Mesenchymal stem cell (in vitro differentiated cells and primary cell): ENCODE measurements around the gene CRLF1.

Experiments used
- DNase-seq: peaks from one replicate; pipeline ENCODE4 v3.0.0-alpha.2; 2013
- H2AFZ ChIP-seq: one replicate; pipeline ENCODE4 v1.6.1; 2013; ENCODE audit warnings: low read depth, mild to moderate bottlenecking, control low read depth, inconsistent platforms, low read length, moderate library complexity
- H2AK5ac ChIP-seq: 2 replicates; pipeline ENCODE4 v1.6.1; 2013; ENCODE audit warnings: low read length, moderate library complexity, mild to moderate bottlenecking, inconsistent platforms; ENCODE audit not compliant: severe bottlenecking
- H2BK120ac ChIP-seq: one replicate; pipeline ENCODE4 v1.6.1; 2013; ENCODE audit warnings: low read depth, mild to moderate bottlenecking, inconsistent platforms, low read length, moderate library complexity
- H2BK12ac ChIP-seq, 2 experiments: one replicate each; pipeline ENCODE4 v1.6.1; 2013; ENCODE audit warnings: inconsistent platforms in 2 of 2, low read length in 2 of 2, mild to moderate bottlenecking in 2 of 2, moderate library complexity in 2 of 2, control low read depth in 1 of 2
- H2BK15ac ChIP-seq: one replicate; pipeline ENCODE4 v1.6.1; 2013; ENCODE audit warnings: mild to moderate bottlenecking, low read depth, inconsistent platforms; ENCODE audit not compliant: poor library complexity, severe bottlenecking
- H2BK5ac ChIP-seq: 2 replicates; pipeline ENCODE4 v1.6.1; 2013; ENCODE audit warnings: low read depth, mild to moderate bottlenecking, low read length, control low read depth, inconsistent platforms; ENCODE audit not compliant: poor library complexity, severe bottlenecking
- H3K14ac ChIP-seq, 2 experiments: one replicate each; pipeline ENCODE4 v1.6.1; 2013; ENCODE audit warnings: inconsistent platforms in 2 of 2, low read length in 2 of 2, control low read depth in 1 of 2, mild to moderate bottlenecking in 1 of 2, moderate library complexity in 1 of 2
- H3K18ac ChIP-seq, 2 experiments: one replicate each; pipeline ENCODE4 v1.6.1; 2013; ENCODE audit warnings: inconsistent platforms in 2 of 2, low read length in 2 of 2, control low read depth in 1 of 2, low read depth in 1 of 2, mild to moderate bottlenecking in 1 of 2
- H3K23ac ChIP-seq, 2 experiments: one replicate each; pipeline ENCODE4 v1.6.1; 2013; ENCODE audit warnings: inconsistent platforms in 2 of 2, low read length in 2 of 2, mild to moderate bottlenecking in 2 of 2, moderate library complexity in 2 of 2, control low read depth in 1 of 2
- H3K27ac ChIP-seq: 2 replicates; pipeline ENCODE4 v1.5.1; 2013; ENCODE audit warnings: mild to moderate bottlenecking, moderate library complexity, low read length, control low read depth, inconsistent platforms; ENCODE audit not compliant: poor library complexity, severe bottlenecking
- H3K27me3 ChIP-seq, 2 experiments: 2 replicates each; pipeline versions ENCODE4 v1.6.1 to v1.7.0; 2013; ENCODE audit warnings: low read length in 2 of 2, mild to moderate bottlenecking in 2 of 2, moderate library complexity in 2 of 2, control low read depth in 1 of 2, inconsistent platforms in 1 of 2; ENCODE audit not compliant: control insufficient read depth in 1 of 2, insufficient read depth in 1 of 2
- H3K36me3 ChIP-seq, 2 experiments: 2 replicates each; pipeline versions ENCODE4 v1.6.1 to v1.7.0; 2013; ENCODE audit warnings: low read length in 2 of 2, control low read depth in 1 of 2, inconsistent platforms in 1 of 2, low read depth in 1 of 2, mild to moderate bottlenecking in 1 of 2; ENCODE audit not compliant: insufficient read depth in 2 of 2, control insufficient read depth in 1 of 2
- H3K4ac ChIP-seq, 2 experiments: one replicate each; pipeline ENCODE4 v1.6.1; 2013; ENCODE audit warnings: inconsistent platforms in 2 of 2, low read length in 2 of 2, mild to moderate bottlenecking in 2 of 2, moderate library complexity in 2 of 2, control low read depth in 1 of 2, low read depth in 1 of 2
- H3K4me1 ChIP-seq: 2 replicates; pipeline ENCODE4 v1.6.1; 2013; ENCODE audit warnings: low read depth, low read length, control low read depth; ENCODE audit not compliant: control insufficient read depth, insufficient read depth
- H3K4me2 ChIP-seq: 2 replicates; pipeline ENCODE4 v1.6.1; 2013; ENCODE audit warnings: low read length, mild to moderate bottlenecking, inconsistent platforms; ENCODE audit not compliant: poor library complexity, severe bottlenecking
- H3K4me3 ChIP-seq, 2 experiments: 2 replicates each; pipeline versions ENCODE4 v1.5.1 to v1.7.0; 2013; ENCODE audit warnings: low read length in 2 of 2, mild to moderate bottlenecking in 2 of 2, control low read depth in 1 of 2, low read depth in 1 of 2; ENCODE audit not compliant: insufficient read depth in 1 of 2
- H3K79me1 ChIP-seq: replicated peaks from 2 replicates; pipeline ENCODE4 v1.6.1; 2013; ENCODE audit warnings: mild to moderate bottlenecking, control low read depth, low read length, inconsistent platforms; ENCODE audit not compliant: poor library complexity, severe bottlenecking
- H3K9ac ChIP-seq: 2 replicates; pipeline ENCODE4 v1.7.0; 2013; ENCODE audit warnings: mild to moderate bottlenecking, low read length, moderate library complexity
- H3K9me3 ChIP-seq: 2 replicates; pipeline ENCODE4 v1.7.0; 2013; ENCODE audit warnings: mild to moderate bottlenecking, low read length; ENCODE audit not compliant: control insufficient read depth
- H4K8ac ChIP-seq: one replicate; pipeline ENCODE4 v1.6.1; 2013; ENCODE audit warnings: inconsistent platforms, mild to moderate bottlenecking, low read length, moderate library complexity
- H4K91ac ChIP-seq: one replicate; pipeline ENCODE4 v1.6.1; 2013; ENCODE audit warnings: mild to moderate bottlenecking, low read length, inconsistent platforms
- WGBS: methylation state at CpG from one replicate; pipeline ENCODE4 v1.1.7; 2013; ENCODE audit warnings: mixed read lengths; 5-methylcytosine and 5-hydroxymethylcytosine counted together

The CRLF1 gene

DNA sequence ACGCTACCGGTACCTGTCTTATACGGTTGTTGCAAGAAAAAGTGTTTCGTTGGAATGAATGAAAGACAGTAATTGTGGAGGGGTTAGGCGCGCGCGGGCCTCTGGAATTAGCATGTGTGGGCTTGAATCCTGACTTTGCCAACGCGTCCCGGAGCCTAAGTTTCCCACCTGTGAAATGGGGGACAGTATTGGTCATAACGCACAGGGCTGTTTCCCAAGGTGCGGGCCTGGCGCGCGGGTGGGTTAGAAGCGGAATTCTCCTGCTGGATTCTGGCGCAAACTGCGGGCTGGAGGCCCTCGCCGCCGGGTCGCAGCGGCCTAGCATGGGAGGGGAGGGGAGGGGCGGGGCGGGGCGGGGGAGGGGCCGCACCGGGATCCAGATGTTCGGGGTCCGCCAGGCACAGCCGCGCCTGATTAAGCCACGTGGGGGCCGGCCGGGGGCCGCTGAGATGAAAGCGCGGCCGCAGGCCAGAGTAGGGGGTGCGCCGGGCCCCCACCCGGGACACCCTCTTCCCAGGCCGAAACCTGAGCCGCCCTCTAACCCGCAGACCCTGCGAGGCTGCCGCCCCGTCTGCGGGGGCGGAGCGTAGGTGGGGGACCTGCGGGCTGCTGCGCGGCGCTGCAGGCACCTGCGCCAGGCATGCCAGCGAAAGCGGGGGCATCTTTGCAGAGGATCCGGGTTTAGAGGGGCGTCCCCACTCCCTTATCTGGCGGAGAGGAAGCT lies 4.9 kb upstream of the CRLF1 start:
- no peak overlapping the region for H3K4me2 ChIP-seq
- peaks cover 3% of the 10 kb centered on the region for H3K9me3 ChIP-seq
- no peak overlapping the region for H3K18ac ChIP-seq
- H2BK5ac ChIP-seq, result no peak overlapping the region
- H3K9ac ChIP-seq, result no peak overlapping the region
- H3K14ac ChIP-seq, result no peak overlapping the region
- no peak overlapping the region for H2AFZ ChIP-seq
- H4K8ac ChIP-seq, result no peak overlapping the region
- no peak overlapping the region for H3K4ac ChIP-seq
- H3K36me3 ChIP-seq, result no peaks in the 10 kb centered on the region
- 2% methylated on average over 39 of the region's 62 CpGs for WGBS
- H4K91ac ChIP-seq, result no peak overlapping the region
- H3K27ac ChIP-seq, result no peak overlapping the region
- H2BK12ac ChIP-seq, result no peak overlapping the region
- no peak overlapping the region for H2AK5ac ChIP-seq
- no peak overlapping the region for H2BK120ac ChIP-seq
- no peaks in the 10 kb centered on the region for H3K79me1 ChIP-seq
- no peak overlapping the region for H3K23ac ChIP-seq
- no peak for DNase-seq
- H2BK15ac ChIP-seq, result no peak overlapping the region
- peaks cover 79 to 85% of the 10 kb centered on the region in 2 experiments for H3K27me3 ChIP-seq
- H3K4me3 ChIP-seq, result no peak overlapping the region
- peaks cover 43% of the 10 kb centered on the region for H3K4me1 ChIP-seq

DNA sequence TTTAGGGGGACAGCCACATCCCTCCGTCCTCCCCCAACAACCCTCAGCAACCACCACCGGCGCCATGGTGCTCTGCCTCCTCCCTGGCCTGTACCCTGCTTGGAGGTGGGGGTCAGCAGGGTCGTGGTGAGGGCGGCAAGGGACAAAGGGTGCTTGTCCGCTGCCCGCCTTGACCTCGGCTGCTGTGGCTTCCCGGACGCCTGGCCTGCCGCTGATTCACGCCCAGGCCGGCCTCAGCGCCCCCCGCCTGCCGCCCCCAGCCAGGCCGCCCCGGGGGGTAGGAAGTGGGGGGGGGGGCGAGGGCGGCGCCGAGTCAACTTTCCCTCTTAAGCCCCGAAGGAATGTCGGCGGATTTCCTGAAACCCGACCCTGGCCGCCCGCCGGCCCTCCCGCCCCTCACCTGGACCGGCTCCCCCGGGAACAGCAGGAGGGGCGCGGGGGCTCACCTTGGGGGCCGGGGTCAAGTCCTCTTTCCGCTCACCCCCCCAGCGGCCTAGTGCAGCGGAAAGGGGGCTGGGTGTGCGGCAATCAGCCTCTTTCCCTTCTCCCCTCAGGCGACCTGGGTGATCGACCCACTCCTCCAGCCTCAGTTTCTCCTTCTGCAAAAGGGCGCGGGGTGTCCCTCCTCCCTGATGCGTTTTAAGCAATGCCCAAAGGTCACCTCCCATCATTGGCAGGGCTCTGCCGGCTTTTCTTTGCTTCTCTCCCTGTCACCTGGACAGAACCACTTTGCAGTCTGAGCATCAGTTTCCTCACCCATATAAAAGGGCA lies 4.1 kb upstream of the CRLF1 start:
- H2AK5ac ChIP-seq, result no peak overlapping the region

DNA sequence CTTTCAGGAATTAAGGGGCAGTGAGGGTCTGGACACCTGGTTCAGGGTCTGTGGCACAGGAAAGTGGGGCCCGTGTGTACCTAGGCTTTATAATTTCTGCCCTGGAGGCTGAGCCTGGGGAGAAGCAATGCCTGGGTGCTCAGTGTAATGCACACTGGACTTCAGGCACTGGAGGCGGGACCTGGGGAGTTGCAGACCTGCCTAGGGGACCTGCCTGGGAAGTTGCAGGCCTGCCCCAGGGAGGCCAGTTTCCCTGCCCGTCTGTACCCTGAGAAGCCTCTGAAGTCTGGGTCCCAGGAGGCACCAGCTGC lies 3.6 kb upstream of the CRLF1 start:
- WGBS, result 33% methylated on average over 3 of the region's 3 CpGs
- H2AFZ ChIP-seq, result no peak overlapping the region
- no peak overlapping the region for H3K14ac ChIP-seq
- H3K36me3 ChIP-seq, result no peaks in the 10 kb centered on the region
- H3K4me3 ChIP-seq, result no peak overlapping the region
- H3K9ac ChIP-seq, result no peak overlapping the region
- no peak overlapping the region for H2BK120ac ChIP-seq
- H3K4me2 ChIP-seq, result no peak overlapping the region
- no peak overlapping the region for H3K4ac ChIP-seq
- no peak overlapping the region for H4K8ac ChIP-seq
- H2BK15ac ChIP-seq, result no peak overlapping the region
- no peaks in the 10 kb centered on the region for H3K79me1 ChIP-seq
- DNase-seq, result no peak
- no peak overlapping the region for H3K27ac ChIP-seq
- H4K91ac ChIP-seq, result no peak overlapping the region
- no peak overlapping the region for H2BK5ac ChIP-seq
- peaks cover 77 to 84% of the 10 kb centered on the region in 2 experiments for H3K27me3 ChIP-seq
- H2BK12ac ChIP-seq, result no peak overlapping the region
- no peak overlapping the region for H3K23ac ChIP-seq
- H3K4me1 ChIP-seq, result peaks cover 50% of the 10 kb centered on the region
- no peaks in the 10 kb centered on the region for H3K9me3 ChIP-seq
- H3K18ac ChIP-seq, result no peak overlapping the region
- no peak overlapping the region for H2AK5ac ChIP-seq

More for the DNA sequence above, 4.1 kb upstream of the CRLF1 start:
- H3K23ac ChIP-seq, result no peak overlapping the region
- no peaks in the 10 kb centered on the region for H3K9me3 ChIP-seq
- DNase-seq, result no peak
- no peak overlapping the region for H3K14ac ChIP-seq
- H2BK12ac ChIP-seq, result no peak overlapping the region
- no peak overlapping the region for H3K9ac ChIP-seq
- H3K18ac ChIP-seq, result no peak overlapping the region
- no peaks in the 10 kb centered on the region for H3K79me1 ChIP-seq
- no peak overlapping the region for H2AFZ ChIP-seq
- H3K27ac ChIP-seq, result no peak overlapping the region
- H3K36me3 ChIP-seq, result no peaks in the 10 kb centered on the region
- H4K91ac ChIP-seq, result no peak overlapping the region
- 1% methylated on average over 25 of the region's 45 CpGs for WGBS
- no peak overlapping the region for H2BK15ac ChIP-seq
- H3K4me3 ChIP-seq, result no peak overlapping the region
- peaks cover 47% of the 10 kb centered on the region for H3K4me1 ChIP-seq
- no peak overlapping the region for H3K4me2 ChIP-seq
- peaks cover 73 to 82% of the 10 kb centered on the region in 2 experiments for H3K27me3 ChIP-seq
- no peak overlapping the region for H3K4ac ChIP-seq
- H4K8ac ChIP-seq, result no peak overlapping the region
- H2BK120ac ChIP-seq, result no peak overlapping the region
- H2BK5ac ChIP-seq, result no peak overlapping the region

GRCh38 chr19:18609717-18610051 lies 3.1 kb upstream of the CRLF1 start:
- H4K8ac ChIP-seq, result no peak overlapping the region
- no peak overlapping the region for H4K91ac ChIP-seq
- no peak overlapping the region for H3K4me3 ChIP-seq
- no peak overlapping the region for H2BK120ac ChIP-seq
- H3K4ac ChIP-seq, result no peak overlapping the region
- H3K79me1 ChIP-seq, result no peaks in the 10 kb centered on the region
- no peak overlapping the region for H3K18ac ChIP-seq
- H2AFZ ChIP-seq, result no peak overlapping the region
- no peak overlapping the region for H2BK12ac ChIP-seq
- no peak overlapping the region for H3K9ac ChIP-seq
- H3K4me2 ChIP-seq, result no peak overlapping the region
- peaks cover 78 to 84% of the 10 kb centered on the region in 2 experiments for H3K27me3 ChIP-seq
- H3K27ac ChIP-seq, result no peak overlapping the region
- no peak overlapping the region for H3K23ac ChIP-seq
- WGBS, result 20% methylated on average over 1 of the region's 2 CpGs
- no peaks in the 10 kb centered on the region for H3K36me3 ChIP-seq
- peaks cover 50% of the 10 kb centered on the region for H3K4me1 ChIP-seq
- DNase-seq, result no peak
- no peak overlapping the region for H3K14ac ChIP-seq
- no peak overlapping the region for H2AK5ac ChIP-seq
- H2BK5ac ChIP-seq, result no peak overlapping the region
- no peak overlapping the region for H2BK15ac ChIP-seq
- H3K9me3 ChIP-seq, result no peaks in the 10 kb centered on the region
